Liver (tissue), 9 donors: ENCODE measurements around the gene TAF1. TPM values are rescaled to one million over a fixed set of nuclear protein-coding genes. Genes with fewer than 3 reads are reported as not detected.

Experiments used
- DNase-seq: peaks from one replicate; pipeline ENCODE4 v3.0.0-alpha.2; 2017; ENCODE audit warnings: low spot score
- H3K27ac ChIP-seq, 2 donors: one replicate each; pipeline ENCODE4 v1.7.0; 2013; ENCODE audit warnings: inconsistent platforms in 2 of 2, low read length in 2 of 2, control low read depth in 1 of 2, low read depth in 1 of 2, mild to moderate bottlenecking in 1 of 2
- H3K27me3 ChIP-seq, 4 donors: one replicate each; pipeline versions ENCODE4 v1.6.1 to v1.7.0; 2013; ENCODE audit warnings: low read length in 3 of 4, inconsistent platforms in 1 of 4, mild to moderate bottlenecking in 1 of 4, moderate library complexity in 1 of 4; ENCODE audit not compliant: control insufficient read depth in 4 of 4, insufficient read depth in 4 of 4
- H3K36me3 ChIP-seq, 4 donors: one replicate each; pipeline versions ENCODE4 v1.6.1 to v1.7.0; 2013; ENCODE audit warnings: low read length in 3 of 4, mild to moderate bottlenecking in 3 of 4, low read depth in 1 of 4, moderate library complexity in 1 of 4; ENCODE audit not compliant: control insufficient read depth in 4 of 4, insufficient read depth in 3 of 4
- H3K4me1 ChIP-seq, 4 donors: one replicate each; pipeline versions ENCODE4 v1.6.1 to v1.7.0; 2013; ENCODE audit warnings: low read length in 3 of 4, mild to moderate bottlenecking in 3 of 4, moderate library complexity in 1 of 4; ENCODE audit not compliant: control insufficient read depth in 4 of 4, insufficient read depth in 4 of 4
- H3K4me3 ChIP-seq, 3 donors: one replicate each; pipeline versions ENCODE4 v1.6.1 to v1.7.0; 2013; ENCODE audit warnings: low read length in 3 of 3, control low read depth in 1 of 3, low read depth in 1 of 3, mild to moderate bottlenecking in 1 of 3
- H3K9ac ChIP-seq, 2 donors: one replicate each; pipeline ENCODE4 v1.7.0; 2013; ENCODE audit warnings: low read length in 2 of 2, mild to moderate bottlenecking in 2 of 2, moderate library complexity in 2 of 2, control low read depth in 1 of 2, low read depth in 1 of 2
- H3K9me3 ChIP-seq, 4 donors: one replicate each; pipeline versions ENCODE4 v1.6.1 to v1.7.0; 2013; ENCODE audit warnings: low read length in 3 of 4; ENCODE audit not compliant: control insufficient read depth in 4 of 4
- EGR1 ChIP-seq, 2 donors: IDR thresholded peaks; 2 replicates each; pipeline ENCODE4 v1.6.1; 2016 to 2018; ENCODE audit warnings: antibody characterized with exemption in 2 of 2, low read depth in 2 of 2
- FOXA1 ChIP-seq: IDR thresholded peaks from 2 replicates; pipeline ENCODE4 v1.6.1; 2016; ENCODE audit warnings: antibody characterized with exemption
- FOXA2 ChIP-seq: IDR thresholded peaks from 2 replicates; pipeline ENCODE4 v1.6.1; 2016; ENCODE audit warnings: antibody characterized with exemption
- GABPA ChIP-seq, 2 donors: IDR thresholded peaks in 1 of 2; conservative IDR thresholded peaks in 1 of 2; 2 replicates each; pipeline ENCODE4 v1.6.1; 2016; ENCODE audit warnings: antibody characterized with exemption in 2 of 2, mild to moderate bottlenecking in 1 of 2, moderate library complexity in 1 of 2
- HNF4A ChIP-seq, 2 donors: conservative IDR thresholded peaks; 2 replicates each; pipeline ENCODE4 v1.6.1; 2016; ENCODE audit warnings: antibody characterized with exemption in 2 of 2, mild to moderate bottlenecking in 2 of 2
- HNF4G ChIP-seq: IDR thresholded peaks from 2 replicates; pipeline ENCODE4 v1.6.1; 2016; ENCODE audit warnings: antibody characterized with exemption
- JUND ChIP-seq, 2 donors: IDR thresholded peaks; 2 replicates each; pipeline ENCODE4 v1.6.1; 2016; ENCODE audit warnings: antibody characterized with exemption in 2 of 2
- NR2F2 ChIP-seq: IDR thresholded peaks from 2 replicates; pipeline ENCODE4 v1.6.1; 2016; ENCODE audit warnings: antibody characterized with exemption
- RAD21 ChIP-seq, 2 donors: IDR thresholded peaks; 2 replicates each; pipeline ENCODE4 v1.6.1; 2016; ENCODE audit warnings: antibody characterized with exemption in 2 of 2, mild to moderate bottlenecking in 2 of 2
- RXRA ChIP-seq, 2 donors: IDR thresholded peaks; 2 replicates each; pipeline ENCODE4 v1.6.1; 2017 to 2018; ENCODE audit warnings: antibody characterized with exemption in 2 of 2, mild to moderate bottlenecking in 1 of 2
- SP1 ChIP-seq: IDR thresholded peaks from 2 replicates; pipeline ENCODE4 v1.6.1; 2018; ENCODE audit warnings: antibody characterized with exemption, mild to moderate bottlenecking
- TAF1 ChIP-seq: conservative IDR thresholded peaks from 2 replicates; pipeline ENCODE4 v1.6.1; 2016; ENCODE audit warnings: antibody characterized with exemption, mild to moderate bottlenecking
- YY1 ChIP-seq: IDR thresholded peaks from 2 replicates; pipeline ENCODE4 v1.6.1; 2016; ENCODE audit warnings: antibody characterized with exemption, mild to moderate bottlenecking
- WGBS: extraction: QIAGEN DNeasy Blood & Tissue Kit; methylation state at CpG from one replicate; pipeline ENCODE4 v1.1.7; 2013; 5-methylcytosine and 5-hydroxymethylcytosine counted together
- polyA plus RNA-seq, 2 donors: library from polyadenylated mRNA; stranded (reverse) in 1 of 2; unstranded in 1 of 2; fragments of 200-250 nt in 1 of 2; fragments of >200 nt in 1 of 2; fragmentation: Nextera tagmentation in 1 of 2; extraction: Ambion mirVana in 1 of 2; gene quantifications; one replicate each; pipeline versions ENCODE4 v1.2.1 to v1.2.3, GENCODE V29; 2013 to 2015
- total RNA-seq, 2 donors: library from RNA; depleted of rRNA; stranded (reverse); fragments of >200 nt; gene quantifications; one replicate each; pipeline ENCODE4 v1.2.3, GENCODE V29; 2014
- TF ChIP-seq, protein P1 (sequence below): fragments of 150-350 bp; IDR thresholded peaks from 2 replicates; pipeline ENCODE4 v1.5.1; 2017; ENCODE audit warnings: improper control_type of control experiment, low read depth, low read length; ENCODE audit not compliant: missing input control
- TF ChIP-seq, protein P2 (sequence below): IDR thresholded peaks from 2 replicates; pipeline ENCODE4 v1.6.1; 2016; ENCODE audit warnings: antibody characterized with exemption
- TF ChIP-seq, protein P3 (sequence below): IDR thresholded peaks from 2 replicates; pipeline ENCODE4 v1.6.1; 2016; ENCODE audit warnings: antibody characterized with exemption
- TF ChIP-seq, protein P4 (sequence below): IDR thresholded peaks from 2 replicates; pipeline ENCODE4 v1.6.1; 2016; ENCODE audit warnings: antibody characterized with exemption
- TF ChIP-seq, protein P5 (sequence below): IDR thresholded peaks from 2 replicates; pipeline ENCODE4 v1.6.1; 2016; ENCODE audit warnings: antibody characterized with exemption, mild to moderate bottlenecking
- donor health status: healthy.
- donor health status: healthy.
- donor health status: healthy.
- donor health status: healthy.
- donor health status: healthy.

TAF1 gene
- total and polyA plus RNA-seq, 4 donors: 2.8 to 37.7 (median 14.6) TPM

DNA sequence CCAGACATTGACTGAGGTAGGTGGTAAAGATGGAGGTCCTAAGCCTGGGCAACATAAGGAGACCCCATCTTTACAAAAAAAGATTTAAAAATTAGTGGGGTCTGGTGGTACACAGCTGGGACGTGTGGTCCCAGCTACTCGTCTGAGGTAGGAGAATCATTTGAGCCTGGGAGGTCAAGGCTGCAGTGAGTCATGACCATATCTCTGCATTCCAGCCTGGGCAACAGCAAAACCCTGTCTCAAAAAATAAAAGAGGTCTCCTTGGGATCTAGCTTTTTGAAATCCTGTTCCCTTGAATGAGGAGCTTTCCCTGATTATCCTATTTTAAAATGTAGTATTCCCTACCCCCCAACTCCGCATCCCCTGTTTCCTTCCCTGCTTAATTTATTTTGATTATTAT is 88.1 kb downstream of the TAF1 start:
- Histone ChIP-seq H3K4me3 (no peak overlapping the region), H3K9me3 (no peaks in the 10 kb centered on the region), H3K27me3 (no peaks in the 10 kb centered on the region), H3K4me1 (no peaks in the 10 kb centered on the region), H3K27ac (no peak overlapping the region), H3K36me3 (peaks cover 3 to 33% (median 29%) of the 10 kb centered on the region in 4 donors), H3K9ac (no peak overlapping the region)
- DNase-seq: no peak
- WGBS: 95% methylated on average over 3 of the region's 3 CpGs
- TF ChIP-seq, protein P1, sequence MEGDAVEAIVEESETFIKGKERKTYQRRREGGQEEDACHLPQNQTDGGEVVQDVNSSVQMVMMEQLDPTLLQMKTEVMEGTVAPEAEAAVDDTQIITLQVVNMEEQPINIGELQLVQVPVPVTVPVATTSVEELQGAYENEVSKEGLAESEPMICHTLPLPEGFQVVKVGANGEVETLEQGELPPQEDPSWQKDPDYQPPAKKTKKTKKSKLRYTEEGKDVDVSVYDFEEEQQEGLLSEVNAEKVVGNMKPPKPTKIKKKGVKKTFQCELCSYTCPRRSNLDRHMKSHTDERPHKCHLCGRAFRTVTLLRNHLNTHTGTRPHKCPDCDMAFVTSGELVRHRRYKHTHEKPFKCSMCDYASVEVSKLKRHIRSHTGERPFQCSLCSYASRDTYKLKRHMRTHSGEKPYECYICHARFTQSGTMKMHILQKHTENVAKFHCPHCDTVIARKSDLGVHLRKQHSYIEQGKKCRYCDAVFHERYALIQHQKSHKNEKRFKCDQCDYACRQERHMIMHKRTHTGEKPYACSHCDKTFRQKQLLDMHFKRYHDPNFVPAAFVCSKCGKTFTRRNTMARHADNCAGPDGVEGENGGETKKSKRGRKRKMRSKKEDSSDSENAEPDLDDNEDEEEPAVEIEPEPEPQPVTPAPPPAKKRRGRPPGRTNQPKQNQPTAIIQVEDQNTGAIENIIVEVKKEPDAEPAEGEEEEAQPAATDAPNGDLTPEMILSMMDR: no peak
- TF ChIP-seq RXRA (IDR thresholded peaks at IDR 0.05): no peak
- no peak for TF ChIP-seq JUND (IDR thresholded peaks at IDR 0.05)
- TF ChIP-seq TAF1: no peak
- TF ChIP-seq FOXA2: no peak
- no peak for TF ChIP-seq GABPA (IDR thresholded peaks at IDR 0.05 in 1 of 2, conservative IDR thresholded peaks at IDR 0.05 in 1 of 2)
- no peak for TF ChIP-seq EGR1 (IDR thresholded peaks at IDR 0.05; ENCODE audit: low read depth in 2 of 2)
- TF ChIP-seq, protein P2, sequence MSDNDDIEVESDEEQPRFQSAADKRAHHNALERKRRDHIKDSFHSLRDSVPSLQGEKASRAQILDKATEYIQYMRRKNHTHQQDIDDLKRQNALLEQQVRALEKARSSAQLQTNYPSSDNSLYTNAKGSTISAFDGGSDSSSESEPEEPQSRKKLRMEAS: no peak
- no peak for TF ChIP-seq FOXA1
- TF ChIP-seq HNF4A (conservative IDR thresholded peaks at IDR 0.05): no peak
- no peak for TF ChIP-seq HNF4G
- TF ChIP-seq, protein P3, sequence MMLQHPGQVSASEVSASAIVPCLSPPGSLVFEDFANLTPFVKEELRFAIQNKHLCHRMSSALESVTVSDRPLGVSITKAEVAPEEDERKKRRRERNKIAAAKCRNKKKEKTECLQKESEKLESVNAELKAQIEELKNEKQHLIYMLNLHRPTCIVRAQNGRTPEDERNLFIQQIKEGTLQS: no peak
- no peak for TF ChIP-seq YY1
- no peak for TF ChIP-seq SP1
- no peak for TF ChIP-seq NR2F2
- TF ChIP-seq, protein P4, sequence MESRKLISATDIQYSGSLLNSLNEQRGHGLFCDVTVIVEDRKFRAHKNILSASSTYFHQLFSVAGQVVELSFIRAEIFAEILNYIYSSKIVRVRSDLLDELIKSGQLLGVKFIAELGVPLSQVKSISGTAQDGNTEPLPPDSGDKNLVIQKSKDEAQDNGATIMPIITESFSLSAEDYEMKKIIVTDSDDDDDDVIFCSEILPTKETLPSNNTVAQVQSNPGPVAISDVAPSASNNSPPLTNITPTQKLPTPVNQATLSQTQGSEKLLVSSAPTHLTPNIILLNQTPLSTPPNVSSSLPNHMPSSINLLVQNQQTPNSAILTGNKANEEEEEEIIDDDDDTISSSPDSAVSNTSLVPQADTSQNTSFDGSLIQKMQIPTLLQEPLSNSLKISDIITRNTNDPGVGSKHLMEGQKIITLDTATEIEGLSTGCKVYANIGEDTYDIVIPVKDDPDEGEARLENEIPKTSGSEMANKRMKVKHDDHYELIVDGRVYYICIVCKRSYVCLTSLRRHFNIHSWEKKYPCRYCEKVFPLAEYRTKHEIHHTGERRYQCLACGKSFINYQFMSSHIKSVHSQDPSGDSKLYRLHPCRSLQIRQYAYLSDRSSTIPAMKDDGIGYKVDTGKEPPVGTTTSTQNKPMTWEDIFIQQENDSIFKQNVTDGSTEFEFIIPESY: no peak
- TF ChIP-seq, protein P5, sequence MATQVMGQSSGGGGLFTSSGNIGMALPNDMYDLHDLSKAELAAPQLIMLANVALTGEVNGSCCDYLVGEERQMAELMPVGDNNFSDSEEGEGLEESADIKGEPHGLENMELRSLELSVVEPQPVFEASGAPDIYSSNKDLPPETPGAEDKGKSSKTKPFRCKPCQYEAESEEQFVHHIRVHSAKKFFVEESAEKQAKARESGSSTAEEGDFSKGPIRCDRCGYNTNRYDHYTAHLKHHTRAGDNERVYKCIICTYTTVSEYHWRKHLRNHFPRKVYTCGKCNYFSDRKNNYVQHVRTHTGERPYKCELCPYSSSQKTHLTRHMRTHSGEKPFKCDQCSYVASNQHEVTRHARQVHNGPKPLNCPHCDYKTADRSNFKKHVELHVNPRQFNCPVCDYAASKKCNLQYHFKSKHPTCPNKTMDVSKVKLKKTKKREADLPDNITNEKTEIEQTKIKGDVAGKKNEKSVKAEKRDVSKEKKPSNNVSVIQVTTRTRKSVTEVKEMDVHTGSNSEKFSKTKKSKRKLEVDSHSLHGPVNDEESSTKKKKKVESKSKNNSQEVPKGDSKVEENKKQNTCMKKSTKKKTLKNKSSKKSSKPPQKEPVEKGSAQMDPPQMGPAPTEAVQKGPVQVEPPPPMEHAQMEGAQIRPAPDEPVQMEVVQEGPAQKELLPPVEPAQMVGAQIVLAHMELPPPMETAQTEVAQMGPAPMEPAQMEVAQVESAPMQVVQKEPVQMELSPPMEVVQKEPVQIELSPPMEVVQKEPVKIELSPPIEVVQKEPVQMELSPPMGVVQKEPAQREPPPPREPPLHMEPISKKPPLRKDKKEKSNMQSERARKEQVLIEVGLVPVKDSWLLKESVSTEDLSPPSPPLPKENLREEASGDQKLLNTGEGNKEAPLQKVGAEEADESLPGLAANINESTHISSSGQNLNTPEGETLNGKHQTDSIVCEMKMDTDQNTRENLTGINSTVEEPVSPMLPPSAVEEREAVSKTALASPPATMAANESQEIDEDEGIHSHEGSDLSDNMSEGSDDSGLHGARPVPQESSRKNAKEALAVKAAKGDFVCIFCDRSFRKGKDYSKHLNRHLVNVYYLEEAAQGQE: no peak
- no peak for TF ChIP-seq RAD21 (IDR thresholded peaks at IDR 0.05)
